Stimulated activated naive CD4-positive, alpha-beta T cell treated with Interleukin-2 at 50 U/mL for 16 hours (primary cell): Measurements from ENCODE around the gene KLF12.

ENCODE experiments used
- DNase-seq: peaks from one replicate; lab custom pipeline; 2025; lab: John Stamatoyannopoulos, UW

KLF12 gene

GRCh38 chr13:74103970-74104555 is 30.1 kb downstream of the KLF12 start:
- no peak for DNase-seq

GRCh38 chr13:74103196-74103595 is 31.0 kb downstream of the KLF12 start:
- DNase-seq: no peak

GRCh38 chr13:74102691-74103090 is 31.5 kb downstream of the KLF12 start:
- no peak for DNase-seq

- DNase-seq: no peak
Observed at GRCh38 chr13:74101436-74101835, 32.8 kb downstream of the KLF12 start.

GRCh38 chr13:74098077-74098476 is 36.1 kb downstream of the KLF12 start:
- no peak for DNase-seq

GRCh38 chr13:74097116-74097515 is 37.1 kb downstream of the KLF12 start:
- DNase-seq: no peak

GRCh38 chr13:74093691-74094090 is 40.5 kb downstream of the KLF12 start:
- no peak for DNase-seq

GRCh38 chr13:74092711-74093110 is 41.5 kb downstream of the KLF12 start:
- DNase-seq: no peak

- DNase-seq: no peak
Observed at GRCh38 chr13:74090869-74091605, 43.2 kb downstream of the KLF12 start.

GRCh38 chr13:74090397-74090796 is 43.8 kb downstream of the KLF12 start:
- DNase-seq: no peak

GRCh38 chr13:74087357-74087756 is 46.8 kb downstream of the KLF12 start:
- no peak for DNase-seq
